PFSK-1 (cell line): ENCODE measurements around the gene TPGS1.

Source experiments
- POLR2AphosphoS5 ChIP-seq: IDR thresholded peaks from 2 replicates; pipeline ENCODE4 v1.6.1; 2012; ENCODE audit warnings: low read depth, mild to moderate bottlenecking, control low read depth, low read length, moderate library complexity
- REST ChIP-seq, 2 experiments: IDR thresholded peaks; 2 replicates each; pipeline versions ENCODE4 v1.6.1 to v1.8.0; 2011 to 2012; ENCODE audit warnings: low read depth in 2 of 2, low read length in 2 of 2, control low read depth in 1 of 2, inconsistent platforms in 1 of 2, mild to moderate bottlenecking in 1 of 2, moderate library complexity in 1 of 2; ENCODE audit not compliant: insufficient read depth in 1 of 2

- TF ChIP-seq POLR2AphosphoS5 = no peak
- no peak for TF ChIP-seq REST (IDR thresholded peaks at IDR 0.05; ENCODE audit: insufficient read depth in 1 of 2, low read depth in 2 of 2, low read length in 2 of 2)
Measured at GRCh38 chr19:494171-495080, 12.9 kb upstream of the TPGS1 start.
